ENCODE measurements around the gene PIEZO2.

DNA sequence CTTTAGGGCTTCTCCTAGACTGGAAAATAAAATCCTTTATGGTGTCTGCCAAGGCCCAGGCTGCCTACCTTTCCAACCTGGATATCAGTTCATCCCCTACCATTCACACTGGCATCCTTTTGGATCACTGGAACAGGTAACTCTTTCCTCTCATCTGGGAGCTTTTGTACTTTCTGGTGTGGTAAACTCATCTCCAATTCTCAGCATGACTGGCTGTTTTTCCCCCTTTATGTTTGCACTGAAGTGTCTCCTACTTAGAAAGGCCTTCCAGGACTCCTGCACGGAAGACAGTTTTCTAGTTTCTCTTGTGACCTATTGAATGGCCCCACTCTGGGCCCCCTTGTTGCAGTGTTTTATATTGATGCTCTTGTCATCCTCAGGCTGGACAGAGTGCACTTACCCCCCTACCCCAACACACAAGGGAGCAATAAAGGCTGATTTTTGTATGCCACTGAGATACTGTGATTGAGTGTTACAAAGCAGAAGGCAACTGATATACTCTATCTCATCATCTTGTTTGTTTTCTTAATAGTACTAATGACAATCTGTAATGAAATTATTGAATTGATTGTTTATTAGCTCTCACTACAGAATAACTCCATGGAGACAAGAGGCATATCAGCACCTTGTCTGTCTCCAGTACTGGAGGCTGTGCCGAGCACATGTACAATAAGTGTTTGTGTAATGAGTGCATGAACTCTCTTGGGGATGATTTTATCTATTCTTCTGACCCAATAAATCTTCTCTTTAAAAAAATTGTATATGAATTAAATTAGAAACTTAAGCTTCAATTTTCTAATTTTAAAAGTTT is 129.9 kb downstream of the PIEZO2 start:
- TF ChIP-seq EZH2 (IDR thresholded peaks at IDR 0.05; ENCODE audit: borderline replicate concordance, low read length) = no peak
- TF ChIP-seq, protein P1, sequence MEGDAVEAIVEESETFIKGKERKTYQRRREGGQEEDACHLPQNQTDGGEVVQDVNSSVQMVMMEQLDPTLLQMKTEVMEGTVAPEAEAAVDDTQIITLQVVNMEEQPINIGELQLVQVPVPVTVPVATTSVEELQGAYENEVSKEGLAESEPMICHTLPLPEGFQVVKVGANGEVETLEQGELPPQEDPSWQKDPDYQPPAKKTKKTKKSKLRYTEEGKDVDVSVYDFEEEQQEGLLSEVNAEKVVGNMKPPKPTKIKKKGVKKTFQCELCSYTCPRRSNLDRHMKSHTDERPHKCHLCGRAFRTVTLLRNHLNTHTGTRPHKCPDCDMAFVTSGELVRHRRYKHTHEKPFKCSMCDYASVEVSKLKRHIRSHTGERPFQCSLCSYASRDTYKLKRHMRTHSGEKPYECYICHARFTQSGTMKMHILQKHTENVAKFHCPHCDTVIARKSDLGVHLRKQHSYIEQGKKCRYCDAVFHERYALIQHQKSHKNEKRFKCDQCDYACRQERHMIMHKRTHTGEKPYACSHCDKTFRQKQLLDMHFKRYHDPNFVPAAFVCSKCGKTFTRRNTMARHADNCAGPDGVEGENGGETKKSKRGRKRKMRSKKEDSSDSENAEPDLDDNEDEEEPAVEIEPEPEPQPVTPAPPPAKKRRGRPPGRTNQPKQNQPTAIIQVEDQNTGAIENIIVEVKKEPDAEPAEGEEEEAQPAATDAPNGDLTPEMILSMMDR (IDR thresholded peaks at IDR 0.05; ENCODE audit: low read length) = no peak

Data from OCI-LY1 (cell line).